ENCODE data around the gene KLHL22.
A peak's percentile ranks its signal among the peaks of the same experiment; 100 is the strongest.

KLHL22 gene

DNA sequence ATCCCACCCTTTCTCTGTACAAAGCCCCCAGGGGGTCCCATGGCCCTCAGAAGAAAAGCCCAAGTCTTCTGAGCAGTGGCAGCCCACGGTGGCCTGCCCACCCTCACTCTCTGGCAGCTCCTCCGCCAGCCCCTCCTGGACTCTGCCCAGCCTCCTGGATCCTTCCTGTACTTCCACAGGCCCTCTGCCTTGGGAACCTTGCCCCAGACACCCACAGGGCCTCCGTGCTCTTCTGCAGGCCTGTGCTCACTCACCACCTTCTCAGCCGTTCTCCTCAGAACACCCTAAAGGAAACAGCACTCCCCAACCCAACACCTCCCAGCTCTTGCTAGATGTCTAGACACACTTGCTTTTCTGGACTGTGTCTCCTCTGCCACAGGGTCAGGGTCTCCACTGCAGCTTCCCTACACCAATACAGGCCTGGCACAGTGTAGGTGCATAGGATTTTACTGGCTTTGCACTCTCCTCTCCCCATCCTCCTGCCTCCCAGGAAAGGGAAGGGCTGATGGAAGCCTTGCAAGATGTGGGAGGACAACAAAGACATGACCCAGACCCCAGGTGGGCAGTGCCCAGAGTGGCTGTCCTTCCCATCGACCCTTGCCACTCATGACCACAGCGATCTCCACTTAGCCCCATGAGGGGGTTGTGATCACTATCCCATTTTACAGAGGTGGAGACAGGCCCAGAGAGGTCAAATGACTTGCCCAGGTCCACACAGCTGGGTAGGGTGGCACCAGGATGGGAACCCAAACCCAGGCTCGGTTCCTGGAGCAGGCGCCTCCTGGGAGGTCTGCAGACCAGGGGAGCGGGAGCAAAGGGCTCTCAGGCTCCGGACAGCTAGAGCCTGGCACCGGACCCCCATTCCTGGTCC is 59.9 kb downstream of the KLHL22 start:
- Mint-ChIP-seq H3K27me3 (peaks cover 86% of the 10 kb centered on the region), H3K9me3 (no peaks in the 10 kb centered on the region), H3K27ac (no peak overlapping the region), H3K36me3 (ENCODE audit: low read depth) (peaks cover 16% of the 10 kb centered on the region), H3K4me3 (no peak overlapping the region), H3K4me1 (ENCODE audit: low read depth) (peaks cover 32% of the 10 kb centered on the region)
- intact Hi-C loops (cut with micrococcal nuclease): no loop called here

DNA sequence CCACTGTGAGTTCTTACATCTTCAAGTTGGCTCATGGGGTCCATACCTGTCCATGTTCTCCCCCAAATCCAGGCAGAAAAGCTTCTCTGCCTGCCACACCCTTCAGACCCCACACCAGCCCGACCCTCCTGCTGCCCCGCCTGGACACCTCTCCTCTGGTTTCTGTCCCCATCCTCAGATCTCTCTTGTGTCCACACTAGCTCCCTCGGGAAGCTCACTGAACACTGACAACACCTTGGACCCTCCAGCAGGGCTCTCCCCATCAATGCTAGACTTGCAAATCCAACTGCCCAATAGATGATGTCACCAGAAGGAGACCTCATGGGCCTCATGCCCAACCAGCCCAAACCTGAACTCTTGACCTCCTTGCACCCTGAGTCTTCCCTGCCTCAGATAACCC is 60.8 kb downstream of the KLHL22 start:
- peaks cover 92% of the 10 kb centered on the region for H3K27me3 Mint-ChIP-seq
- no peak overlapping the region for H3K27ac Mint-ChIP-seq
- H3K4me3 Mint-ChIP-seq: no peak overlapping the region
- peaks cover 7% of the 10 kb centered on the region for H3K36me3 Mint-ChIP-seq (ENCODE audit: low read depth)
- H3K4me1 Mint-ChIP-seq (ENCODE audit: low read depth): peaks cover 41% of the 10 kb centered on the region
- no peaks in the 10 kb centered on the region for H3K9me3 Mint-ChIP-seq
- intact Hi-C loops (cut with micrococcal nuclease): no loop called here

DNA sequence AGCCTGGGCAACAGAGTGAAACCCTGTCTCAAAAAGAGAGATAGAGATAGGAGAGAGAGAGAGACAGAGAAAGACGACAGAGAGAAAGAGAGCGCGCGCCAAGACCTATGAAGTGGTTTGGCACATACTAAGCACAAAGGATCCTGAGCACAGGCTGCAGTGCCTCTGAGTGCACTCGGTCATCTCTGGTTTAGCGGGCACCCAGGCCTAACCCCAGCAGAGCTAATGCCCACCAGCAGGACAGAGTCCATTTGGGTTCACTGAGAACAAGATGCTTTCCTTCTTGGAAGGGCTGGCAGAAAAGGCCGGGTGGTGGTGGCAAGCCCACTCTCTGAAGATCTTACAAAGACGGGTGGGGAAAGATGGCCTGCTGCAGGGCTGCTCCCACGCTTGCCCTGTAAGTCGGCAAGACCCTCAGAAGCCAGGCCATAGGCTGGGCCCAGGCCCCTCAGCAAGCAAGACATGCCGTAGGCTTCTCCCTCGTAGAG is 61.3 kb downstream of the KLHL22 start:
- Mint-ChIP-seq H3K4me1 (ENCODE audit: low read depth) (peaks cover 43% of the 10 kb centered on the region), H3K27me3 (peaks cover 92% of the 10 kb centered on the region), H3K36me3 (ENCODE audit: low read depth) (peaks cover 3% of the 10 kb centered on the region), H3K9me3 (no peaks in the 10 kb centered on the region), H3K27ac (no peak overlapping the region), H3K4me3 (no peak overlapping the region)
- intact Hi-C loops (cut with micrococcal nuclease): no loop called here

DNA sequence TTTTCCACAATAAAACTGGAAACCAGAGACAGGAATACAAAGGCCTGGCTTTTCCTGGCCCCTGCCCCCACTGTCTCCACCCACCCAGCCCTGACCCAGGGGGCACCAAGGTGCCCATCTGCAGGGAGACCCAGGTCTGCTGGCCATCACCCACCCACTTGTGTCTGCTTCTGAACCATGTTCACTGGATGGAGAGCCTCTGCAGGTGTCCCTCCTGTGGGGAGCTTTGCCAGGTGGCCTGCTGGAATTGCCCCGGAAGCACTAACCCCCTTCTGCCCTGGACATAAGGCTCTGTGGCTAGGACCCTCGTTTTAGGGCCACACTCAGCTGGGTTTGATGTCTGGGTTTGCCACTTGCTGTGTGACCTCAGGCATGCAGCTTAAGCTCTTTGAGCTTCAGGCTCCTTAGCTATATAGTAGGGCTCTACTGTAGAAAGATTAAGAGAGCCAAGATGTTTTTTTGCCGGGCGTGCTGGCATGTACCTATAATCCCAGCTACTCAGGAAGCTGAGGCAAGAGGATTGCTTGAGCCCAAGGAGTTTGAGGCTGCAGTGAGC is 61.8 kb downstream of the KLHL22 start:
- Mint-ChIP-seq H3K4me3 (no peak overlapping the region), H3K27me3 (peaks cover 92% of the 10 kb centered on the region), H3K9me3 (no peaks in the 10 kb centered on the region), H3K27ac (no peak overlapping the region), H3K36me3 (ENCODE audit: low read depth) (no peaks in the 10 kb centered on the region), H3K4me1 (ENCODE audit: low read depth) (peaks cover 48% of the 10 kb centered on the region)
- intact Hi-C loops (cut with micrococcal nuclease): no loop called here

DNA sequence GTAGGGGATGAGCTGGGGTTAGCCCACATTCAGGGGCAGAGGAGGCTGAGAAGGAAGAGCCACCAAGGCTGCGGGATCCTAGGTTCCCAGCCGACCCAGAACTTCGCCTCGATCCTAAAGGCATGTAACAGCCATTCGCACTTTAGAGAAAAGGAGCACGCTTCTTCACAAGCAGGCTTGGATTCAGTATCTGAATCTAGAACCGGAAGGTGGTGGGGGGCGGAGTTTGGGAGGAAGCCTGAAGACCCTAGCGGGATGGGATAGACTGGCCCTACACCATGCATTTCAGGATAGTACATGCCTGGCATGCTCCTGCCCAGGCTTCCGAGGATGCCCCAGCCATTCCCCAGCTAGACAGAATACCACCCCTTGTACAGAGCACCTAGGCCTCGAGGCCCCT is 62.4 kb downstream of the KLHL22 start:
- H3K27me3 Mint-ChIP-seq: peaks cover 92% of the 10 kb centered on the region
- intact Hi-C loops (cut with micrococcal nuclease): no loop called here
- peaks cover 45% of the 10 kb centered on the region for H3K4me1 Mint-ChIP-seq (ENCODE audit: low read depth)
- no peaks in the 10 kb centered on the region for H3K36me3 Mint-ChIP-seq (ENCODE audit: low read depth)
- H3K27ac Mint-ChIP-seq: no peak overlapping the region
- H3K4me3 Mint-ChIP-seq: no peak overlapping the region
- H3K9me3 Mint-ChIP-seq: no peaks in the 10 kb centered on the region

DNA sequence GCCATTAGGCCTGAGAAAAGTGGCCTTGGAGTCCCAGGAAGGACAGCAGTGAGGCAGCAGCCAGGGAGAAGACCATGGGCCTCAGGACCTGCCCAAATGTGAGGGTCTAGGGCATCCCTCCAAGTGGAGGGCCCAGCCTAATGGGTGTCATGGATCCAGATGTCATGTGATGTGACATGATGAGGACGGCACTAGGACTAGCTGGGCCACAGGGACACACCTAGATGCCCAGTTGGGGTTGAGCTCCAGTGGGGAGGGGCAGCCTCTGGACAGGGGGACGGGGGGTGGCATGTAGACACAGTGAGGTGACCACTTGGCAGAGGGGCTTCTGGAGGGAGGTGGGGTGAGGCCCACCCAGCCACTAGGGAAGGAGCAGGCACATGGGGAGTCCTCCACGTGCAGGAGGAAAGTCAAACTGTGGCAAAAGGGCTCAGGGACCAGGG is 63.3 kb downstream of the KLHL22 start:
- H3K27me3 Mint-ChIP-seq: peaks cover 96% of the 10 kb centered on the region
- intact Hi-C loops (cut with micrococcal nuclease): no loop called here

DNA sequence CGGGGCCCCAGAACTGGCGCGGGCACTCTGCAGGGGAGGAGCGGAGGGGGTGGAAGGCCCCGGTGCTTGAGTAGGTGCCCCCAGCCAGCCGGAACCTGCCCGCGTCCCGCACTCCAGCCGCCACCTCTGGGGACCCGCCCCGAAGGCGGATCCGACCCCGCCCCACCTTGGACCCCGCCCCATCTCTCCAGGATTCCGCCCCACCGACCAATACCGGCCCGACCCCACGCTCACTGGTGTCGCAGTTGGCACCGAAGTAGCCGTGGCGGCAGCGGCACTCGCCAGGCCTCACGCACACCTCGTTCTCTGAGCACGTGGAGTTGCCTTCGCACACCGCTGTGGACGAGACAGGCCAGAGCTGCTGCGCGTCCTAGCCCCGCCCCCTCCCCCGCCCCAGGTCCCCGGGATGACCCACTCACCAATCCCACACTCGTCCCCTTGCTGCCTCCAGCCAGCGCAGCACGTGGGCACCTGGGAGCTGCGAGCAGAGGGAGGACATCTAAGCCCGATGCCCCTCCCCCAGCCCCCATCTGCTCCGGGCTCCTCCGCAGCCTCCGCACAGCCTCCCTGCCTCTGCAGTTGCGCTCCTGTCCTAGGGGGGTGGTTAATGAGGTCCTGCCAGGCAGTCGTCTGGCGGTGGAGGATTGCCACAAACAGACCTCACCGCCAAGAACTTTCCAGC is 63.9 kb downstream of the KLHL22 start:
- Mint-ChIP-seq H3K4me1 (ENCODE audit: low read depth) (peaks cover 35% of the 10 kb centered on the region), H3K36me3 (ENCODE audit: low read depth) (no peaks in the 10 kb centered on the region), H3K27ac (no peak overlapping the region), H3K4me3 (peak overlapping the region; percentile 72), H3K9me3 (no peaks in the 10 kb centered on the region), H3K27me3 (peaks cover 96% of the 10 kb centered on the region)
- intact Hi-C loops (cut with micrococcal nuclease): no loop called here

More for the DNA sequence above, 63.3 kb downstream of the KLHL22 start:
- Mint-ChIP-seq H3K36me3 (ENCODE audit: low read depth) (no peaks in the 10 kb centered on the region), H3K27ac (no peak overlapping the region), H3K4me3 (no peak overlapping the region), H3K4me1 (ENCODE audit: low read depth) (peaks cover 41% of the 10 kb centered on the region), H3K9me3 (no peaks in the 10 kb centered on the region)

DNA sequence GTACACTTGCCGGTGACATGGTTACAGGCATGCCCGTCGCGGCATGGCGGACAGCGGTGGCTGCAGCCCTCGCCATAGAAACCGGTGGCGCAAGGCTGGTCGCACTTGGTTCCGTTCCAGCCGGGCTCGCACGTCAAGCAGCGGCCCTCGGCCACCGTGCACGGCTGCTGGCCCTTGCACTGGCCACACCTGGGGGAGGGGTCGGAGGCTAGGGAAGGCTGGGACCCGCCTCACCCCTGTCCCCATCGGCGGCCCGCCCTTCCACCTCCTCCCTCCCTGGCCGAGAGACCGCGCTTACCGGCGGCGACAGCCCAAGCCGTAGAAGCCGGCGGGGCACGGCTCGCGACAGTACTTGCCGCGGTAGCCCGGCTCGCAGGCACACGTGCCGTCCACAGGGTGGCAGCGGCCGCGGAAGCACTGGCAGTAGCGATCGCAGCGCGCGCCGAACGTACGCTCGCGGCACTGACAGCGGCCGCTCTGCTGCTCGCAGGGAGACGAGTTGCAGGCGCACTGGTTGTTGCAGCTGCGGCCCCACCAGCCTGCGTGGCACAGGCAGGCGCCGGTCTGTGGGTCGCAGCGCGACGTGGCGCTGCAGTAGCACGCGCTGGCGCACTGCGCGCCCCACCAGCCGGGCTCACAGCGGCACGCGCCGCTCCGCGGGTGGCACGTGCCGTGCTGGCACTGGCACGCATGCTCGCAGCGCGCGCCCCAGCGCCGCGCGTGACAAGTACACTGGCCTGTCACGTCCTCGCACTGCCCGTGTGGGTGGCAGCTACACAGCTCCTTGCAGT is 64.7 kb downstream of the KLHL22 start:
- Mint-ChIP-seq H3K4me3 (peak overlapping the region; percentile 72), H3K9me3 (no peaks in the 10 kb centered on the region), H3K36me3 (ENCODE audit: low read depth) (no peaks in the 10 kb centered on the region), H3K4me1 (ENCODE audit: low read depth) (peaks cover 34% of the 10 kb centered on the region), H3K27me3 (peaks cover 99% of the 10 kb centered on the region), H3K27ac (no peak overlapping the region)
- intact Hi-C loops (cut with micrococcal nuclease): no loop called here

DNA sequence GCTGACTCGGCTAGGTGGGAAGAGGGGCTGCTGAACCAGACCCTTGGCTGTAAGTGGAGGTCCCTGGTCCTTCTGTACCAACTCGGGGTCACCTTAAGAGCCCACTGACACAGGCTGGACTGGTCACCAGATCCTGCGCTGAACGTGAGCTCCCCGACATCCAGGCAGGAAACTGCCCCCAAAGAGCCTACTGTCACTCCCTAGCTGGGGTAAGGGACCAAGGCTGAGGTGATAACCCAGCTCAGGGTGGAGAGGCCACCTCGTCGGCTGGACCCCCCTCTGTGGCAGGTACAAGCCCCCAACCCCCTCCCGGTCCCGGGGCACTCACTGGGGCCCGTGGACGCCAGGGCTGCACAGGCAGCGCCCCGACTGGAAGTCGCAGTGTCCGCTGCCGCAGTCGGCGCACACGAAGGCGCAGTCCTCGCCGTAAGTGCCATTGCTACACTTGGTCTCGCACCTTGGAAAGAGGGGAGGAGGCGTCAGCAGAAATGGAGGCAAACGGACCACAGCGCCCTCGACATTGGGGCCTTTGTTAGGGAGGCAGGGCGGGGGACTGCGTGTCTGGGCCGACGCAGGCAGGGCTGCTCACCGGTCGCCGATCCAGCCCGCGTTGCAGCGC is 65.4 kb downstream of the KLHL22 start:
- peak overlapping the region; percentile 74 for H3K4me3 Mint-ChIP-seq
- peaks cover 93% of the 10 kb centered on the region for H3K27me3 Mint-ChIP-seq
- peaks cover 34% of the 10 kb centered on the region for H3K4me1 Mint-ChIP-seq (ENCODE audit: low read depth)
- intact Hi-C loops (cut with micrococcal nuclease): no loop called here
- H3K27ac Mint-ChIP-seq: no peak overlapping the region
- H3K36me3 Mint-ChIP-seq (ENCODE audit: low read depth): no peaks in the 10 kb centered on the region
- H3K9me3 Mint-ChIP-seq: no peaks in the 10 kb centered on the region

DNA sequence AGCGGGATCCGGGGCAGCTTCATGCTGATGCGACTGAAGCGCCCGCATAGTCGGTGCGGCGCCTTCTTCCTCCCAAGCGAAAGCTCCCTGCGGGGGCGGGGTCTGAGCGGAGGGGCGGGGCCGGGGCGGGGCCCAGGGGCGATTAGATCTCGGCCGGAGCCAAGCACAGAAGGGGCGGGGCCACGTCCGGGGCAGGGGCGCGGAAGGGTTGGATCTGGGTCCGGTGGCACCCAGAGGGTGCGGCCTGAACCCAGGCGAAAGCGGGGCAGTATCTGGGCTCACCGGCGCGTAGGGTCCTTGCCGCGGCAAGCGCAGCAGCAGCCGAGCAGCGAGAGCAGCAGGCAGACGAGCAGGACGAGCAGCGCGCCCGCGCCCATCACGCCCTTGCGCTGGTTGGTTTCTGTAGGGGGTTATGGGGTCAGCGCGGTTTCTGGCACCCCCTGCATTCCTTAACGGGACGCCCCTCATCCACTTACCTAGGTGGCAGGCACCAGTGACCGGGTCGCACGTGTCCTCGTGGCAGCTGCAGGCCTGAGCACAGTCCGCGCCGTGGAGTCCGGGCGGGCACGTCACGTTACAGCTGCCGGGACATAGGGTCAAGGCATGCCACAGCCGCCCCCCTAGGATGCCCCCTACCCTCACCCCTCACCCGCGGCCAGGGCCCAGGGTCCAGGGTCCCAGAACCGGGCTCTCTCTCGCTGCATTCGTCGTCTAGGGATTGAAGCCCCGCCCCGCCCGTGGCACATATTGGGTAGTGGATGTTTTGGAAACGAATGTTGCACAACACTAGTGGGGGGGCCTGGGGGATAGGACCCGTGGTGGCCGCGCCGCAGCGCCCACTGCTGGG is 66.1 kb downstream of the KLHL22 start:
- peaks cover 93% of the 10 kb centered on the region for H3K27me3 Mint-ChIP-seq
- peaks cover 34% of the 10 kb centered on the region for H3K4me1 Mint-ChIP-seq (ENCODE audit: low read depth)
- H3K36me3 Mint-ChIP-seq (ENCODE audit: low read depth): no peaks in the 10 kb centered on the region
- H3K27ac Mint-ChIP-seq: no peak overlapping the region
- H3K4me3 Mint-ChIP-seq: peak overlapping the region; percentile 74
- intact Hi-C loops (cut with micrococcal nuclease): loop anchor here (1.0 kb wide), 1 partner anchor 27 kb away; no protein-coding TSS in a partner anchor
- no peaks in the 10 kb centered on the region for H3K9me3 Mint-ChIP-seq

DNA sequence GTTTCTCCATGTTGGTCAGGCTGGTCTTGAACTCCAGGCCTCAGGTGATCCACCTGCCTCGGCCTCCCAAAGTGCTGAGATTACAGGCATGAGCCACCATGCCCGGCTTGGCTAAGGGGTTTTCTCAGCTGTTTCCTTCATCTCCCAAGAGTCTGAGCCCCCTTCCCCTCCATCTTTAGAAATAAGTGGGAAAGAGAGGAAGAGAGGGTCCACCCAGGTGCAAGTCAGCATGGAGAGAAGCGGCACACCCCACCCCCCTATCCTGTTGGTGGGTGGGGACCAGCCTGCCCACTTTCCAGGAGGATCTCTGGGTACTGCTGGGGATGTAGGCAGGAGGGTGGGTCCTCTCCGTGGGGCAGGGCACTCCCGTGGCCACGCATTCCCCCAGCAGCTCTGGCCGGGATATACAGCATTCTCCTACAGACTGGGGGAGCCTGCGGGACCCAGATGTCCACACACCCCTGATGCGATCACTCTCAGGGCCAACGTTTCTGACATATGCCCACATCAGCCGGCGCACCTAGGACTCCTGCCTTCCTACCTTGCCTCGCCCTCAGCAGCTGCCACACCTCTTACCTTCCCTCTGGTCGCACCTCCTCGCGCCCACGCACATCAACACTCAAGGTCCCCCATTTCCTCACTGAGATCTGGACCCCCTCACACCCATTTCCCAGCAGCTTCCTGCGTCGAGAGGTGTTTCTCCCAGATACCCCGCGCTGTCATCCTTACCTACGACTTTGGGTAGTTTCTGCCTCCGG is 66.9 kb downstream of the KLHL22 start:
- Mint-ChIP-seq H3K27ac (peak overlapping the region; percentile 11), H3K4me1 (ENCODE audit: low read depth) (peaks cover 34% of the 10 kb centered on the region), H3K36me3 (ENCODE audit: low read depth) (no peaks in the 10 kb centered on the region), H3K4me3 (peak overlapping the region; percentile 74), H3K9me3 (no peaks in the 10 kb centered on the region), H3K27me3 (peaks cover 93% of the 10 kb centered on the region)
- intact Hi-C loops (cut with micrococcal nuclease): loop anchor here (1.0 kb wide), 1 partner anchor 28 kb away; no protein-coding TSS in a partner anchor

DNA sequence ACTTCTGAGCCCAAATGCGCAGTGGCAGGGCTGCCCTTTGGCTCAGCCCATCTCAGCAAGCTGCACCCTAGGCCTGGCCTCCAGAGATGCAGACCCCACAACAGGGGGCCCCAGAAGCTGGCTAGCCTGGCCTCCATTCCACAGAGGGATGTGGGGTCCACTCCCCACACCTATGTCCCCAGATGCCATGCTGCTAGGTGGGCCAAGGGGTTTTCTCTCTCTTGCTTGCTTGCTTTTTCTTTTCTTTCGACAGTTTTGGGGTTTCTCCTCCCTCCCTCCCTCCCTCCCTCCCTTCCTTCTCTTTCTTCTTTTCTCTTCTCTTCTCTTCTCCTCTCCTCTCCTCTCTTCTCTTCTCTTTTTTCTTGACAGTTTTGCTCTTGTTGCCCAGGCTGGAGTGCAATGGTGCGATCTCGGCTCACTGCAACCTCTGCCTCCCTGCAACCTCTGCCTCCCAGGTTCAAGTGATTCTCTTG is 67.6 kb downstream of the KLHL22 start:
- H3K27ac Mint-ChIP-seq: peak overlapping the region; percentile 11
- H3K27me3 Mint-ChIP-seq: peaks cover 93% of the 10 kb centered on the region
- intact Hi-C loops (cut with micrococcal nuclease): no loop called here
- H3K9me3 Mint-ChIP-seq: no peaks in the 10 kb centered on the region
- no peak overlapping the region for H3K4me3 Mint-ChIP-seq
- no peaks in the 10 kb centered on the region for H3K36me3 Mint-ChIP-seq (ENCODE audit: low read depth)
- H3K4me1 Mint-ChIP-seq (ENCODE audit: low read depth): peaks cover 34% of the 10 kb centered on the region

Measured in dendritic cell treated with granulocyte-macrophage colony-stimulating factor and Interleukin-4, amounts not matched to agents 40 ng/mL and 50 ng/mL, for 4 days (primary cell).